IMR-90 (cell line): Measurements from ENCODE around the gene RGMA. TPM values are rescaled to one million over a fixed set of nuclear protein-coding genes. Genes with fewer than 3 reads are reported as not detected.

ENCODE experiments used
- ATAC-seq: fragments of 200-7000 bp; cut with Tn5 transposase; 2 replicates; pipeline ENCODE4 v1.9.1; 2020; ENCODE audit warnings: low read depth, mild to moderate bottlenecking, moderate library complexity
- BruUV-seq: library from RNA; stranded (reverse); fragments of 400-500 nt; replicated peaks from 2 replicates; lab custom pipeline; 2021; lab: Mats Ljungman, UMichigan
- CTCF ChIA-PET: fragments of 300-600 bp; formaldehyde crosslinking; extraction: SDS; loops from one replicate; lab custom pipeline; 2021; ENCODE audit warnings: antibody characterized with exemption; lab: Yijun Ruan, JAX
- POLR2A ChIA-PET: fragments of 300-600 bp; sonication (Branson Sonifier 250); formaldehyde crosslinking; loops from one replicate; lab custom pipeline; 2022; ENCODE audit warnings: antibody characterized with exemption; ENCODE audit not compliant: unreplicated experiment; lab: Charles Lee
- DNase-seq: peaks from one replicate; pipeline ENCODE4 v3.0.0; 2013
- H2AFZ ChIP-seq: replicated peaks from 2 replicates; pipeline ENCODE3; 2013; ENCODE audit warnings: low read length, mild to moderate bottlenecking; ENCODE audit not compliant: poor library complexity
- H2AK5ac ChIP-seq: 2 replicates; pipeline ENCODE4 v1.6.1; 2013; ENCODE audit warnings: low read depth, low read length, inconsistent platforms
- H2AK9ac ChIP-seq: replicated peaks from 2 replicates; pipeline ENCODE3; 2013; ENCODE audit warnings: mild to moderate bottlenecking, low read depth, low read length, moderate library complexity; ENCODE audit not compliant: poor library complexity
- H2BK120ac ChIP-seq: 2 replicates; pipeline ENCODE4 v1.6.1; 2013; ENCODE audit warnings: low read depth, low read length, inconsistent platforms
- H2BK15ac ChIP-seq: 3 replicates; pipeline ENCODE4 v1.6.1; 2013; ENCODE audit warnings: low read depth, low read length, inconsistent platforms
- H2BK20ac ChIP-seq: 2 replicates; pipeline ENCODE4 v1.6.1; 2013; ENCODE audit warnings: low read depth, mild to moderate bottlenecking, inconsistent platforms, low read length, moderate library complexity
- H2BK5ac ChIP-seq: 2 replicates; pipeline ENCODE4 v1.6.1; 2013; ENCODE audit warnings: mild to moderate bottlenecking, low read depth, low read length, inconsistent platforms; ENCODE audit not compliant: poor library complexity, severe bottlenecking
- H3K14ac ChIP-seq: replicated peaks from 2 replicates; pipeline ENCODE4 v1.6.1; 2013; ENCODE audit warnings: low read depth, low read length, inconsistent platforms
- H3K18ac ChIP-seq: 2 replicates; pipeline ENCODE4 v1.6.1; 2013; ENCODE audit warnings: low read depth, low read length, control low read depth
- H3K23ac ChIP-seq: 2 replicates; pipeline ENCODE4 v1.6.1; 2013; ENCODE audit warnings: low read depth, low read length, inconsistent platforms
- H3K27ac ChIP-seq: 2 replicates; pipeline ENCODE4 v1.5.1; 2013; ENCODE audit warnings: mild to moderate bottlenecking, control low read depth, low read length; ENCODE audit not compliant: insufficient read depth
- H3K27me3 ChIP-seq: 2 replicates; pipeline ENCODE4 v1.6.1; 2013; ENCODE audit warnings: low read length; ENCODE audit not compliant: control insufficient read depth, insufficient read depth
- H3K36me3 ChIP-seq: 2 replicates; pipeline ENCODE4 v1.6.1; 2013; ENCODE audit warnings: low read length, mixed read lengths; ENCODE audit not compliant: control insufficient read depth, insufficient read depth
- H3K4ac ChIP-seq: 2 replicates; pipeline ENCODE4 v1.6.1; 2013; ENCODE audit warnings: low read depth, low read length, inconsistent platforms
- H3K4me1 ChIP-seq: 2 replicates; pipeline ENCODE4 v1.6.1; 2013; ENCODE audit warnings: low read length, mixed read lengths; ENCODE audit not compliant: control insufficient read depth, insufficient read depth
- H3K4me2 ChIP-seq: 2 replicates; pipeline ENCODE4 v1.6.1; 2013; ENCODE audit warnings: low read depth, mild to moderate bottlenecking, control low read depth, low read length, moderate library complexity
- H3K4me3 ChIP-seq: 2 replicates; pipeline ENCODE4 v1.5.1; 2013; ENCODE audit warnings: low read depth, mild to moderate bottlenecking, control low read depth, low read length, moderate library complexity; ENCODE audit not compliant: insufficient read depth
- H3K56ac ChIP-seq: 2 replicates; pipeline ENCODE4 v1.6.1; 2013; ENCODE audit warnings: low read length, inconsistent platforms; ENCODE audit not compliant: insufficient read depth; ENCODE audit errors: extremely low read depth
- H3K79me1 ChIP-seq, 2 experiments: 2 replicates each; pipeline ENCODE4 v1.6.1; 2013; ENCODE audit warnings: low read length in 2 of 2, inconsistent platforms in 1 of 2, low read depth in 1 of 2
- H3K9ac ChIP-seq: 2 replicates; pipeline ENCODE4 v1.6.1; 2013; ENCODE audit warnings: low read depth, low read length, control low read depth
- H3K9me1 ChIP-seq: 2 replicates; pipeline ENCODE4 v1.6.1; 2013; ENCODE audit warnings: low read length, inconsistent platforms; ENCODE audit not compliant: insufficient read depth
- H3K9me3 ChIP-seq: 2 replicates; pipeline ENCODE4 v1.6.1; 2013; ENCODE audit warnings: low read length; ENCODE audit not compliant: control insufficient read depth, insufficient read depth
- H4K20me1 ChIP-seq: 2 replicates; pipeline ENCODE4 v1.6.1; 2013; ENCODE audit warnings: low read length, inconsistent platforms; ENCODE audit not compliant: insufficient read depth
- H4K5ac ChIP-seq: 2 replicates; pipeline ENCODE4 v1.6.1; 2013; ENCODE audit warnings: mild to moderate bottlenecking, low read depth, low read length, control low read depth
- H4K8ac ChIP-seq, 2 experiments: 2 replicates each; pipeline ENCODE4 v1.6.1; 2013; ENCODE audit warnings: low read depth in 2 of 2, low read length in 2 of 2, control low read depth in 1 of 2, inconsistent platforms in 1 of 2
- H4K91ac ChIP-seq: 2 replicates; pipeline ENCODE4 v1.6.1; 2013; ENCODE audit warnings: low read depth, low read length, inconsistent platforms; ENCODE audit not compliant: insufficient read depth
- BHLHE40 ChIP-seq: fragments of 150-350 bp; IDR thresholded peaks from 2 replicates; pipeline ENCODE4 v1.6.1; 2016; ENCODE audit warnings: mild to moderate bottlenecking, low read depth, low read length
- CTCF ChIP-seq: conservative IDR thresholded peaks from 2 replicates; pipeline ENCODE4 v1.5.1; 2012; ENCODE audit warnings: mild to moderate bottlenecking, low read depth, low read length, improper control_type of control experiment
- ELK1 ChIP-seq: fragments of 150-350 bp; IDR thresholded peaks from 2 replicates; pipeline ENCODE4 v1.6.1; 2016; ENCODE audit warnings: low read depth, mild to moderate bottlenecking, low read length, moderate library complexity, borderline replicate concordance
- NFE2L2 ChIP-seq: fragments of 150-350 bp; IDR thresholded peaks from 2 replicates; pipeline ENCODE4 v1.6.1; 2016; ENCODE audit warnings: low read depth, mild to moderate bottlenecking, low read length
- RCOR1 ChIP-seq: IDR thresholded peaks from 2 replicates; pipeline ENCODE4 v1.6.1; 2012; ENCODE audit warnings: mild to moderate bottlenecking, low read length, improper control_type of control experiment; ENCODE audit not compliant: insufficient replicate concordance
- RFX5 ChIP-seq: IDR thresholded peaks from 2 replicates; pipeline ENCODE4 v1.8.0; 2012; ENCODE audit warnings: low read depth, mild to moderate bottlenecking, low read length, moderate library complexity
- USF2 ChIP-seq: fragments of 150-350 bp; IDR thresholded peaks from 2 replicates; pipeline ENCODE4 v1.6.1; 2017; ENCODE audit warnings: mild to moderate bottlenecking, antibody characterized with exemption, low read length, low read depth
- WGBS, 2 experiments: methylation state at CpG; one replicate each; pipeline versions ENCODE4 v1.1.5 to v1.1.7; 2013; ENCODE audit warnings: missing lambda C conversion rate in 2 of 2; ENCODE audit not compliant: insufficient read length in 1 of 2; ENCODE audit errors: extremely low coverage in 2 of 2; 5-methylcytosine and 5-hydroxymethylcytosine counted together
- dilution Hi-C: fragments of 300-500 bp; cut with HindIII; formaldehyde crosslinking; loops from one replicate; pipeline ENCODE4 v1.14.3; 2018; ENCODE audit warnings: low sequenced_read_pairs; ENCODE audit not compliant: unreplicated experiment
- in situ Hi-C: fragments of 300-500 bp; cut with MboI; formaldehyde crosslinking; loops from 3 replicates; pipeline ENCODE4 v1.14.3; 2019; ENCODE audit warnings: low sequenced_read_pairs, inconsistent platforms, mixed read lengths
- intact Hi-C: fragments of 100-400 bp; cut with micrococcal nuclease; formaldehyde crosslinking; loops from 2 replicates; pipeline ENCODE4 v1.10.0; 2022
- polyA plus RNA-seq, 3 experiments: library from polyadenylated mRNA; depleted of rRNA; stranded (reverse); fragments of >200 nt; gene quantifications; 2 replicates each; pipeline ENCODE4 v1.2.3, GENCODE V29; 2012; ENCODE audit warnings: low replicate concordance in 1 of 3
- total RNA-seq: library from RNA; depleted of rRNA; stranded (reverse); fragments of >200 nt; gene quantifications from 2 replicates; pipeline ENCODE4 v1.2.3, GENCODE V29; 2012

The RGMA gene
- total and polyA plus RNA-seq, 2 of the 4 experiments (the other 2 are of a cell fraction) = 0.18 to 0.26 TPM

GRCh38 chr15:93124126-93124525, 35.1 kb upstream of the RGMA start:
- no peak overlapping the region for H2BK120ac ChIP-seq
- no peak overlapping the region for H2AK9ac ChIP-seq
- H3K9ac ChIP-seq = no peak overlapping the region
- no peaks in the 10 kb centered on the region for H3K4me1 ChIP-seq
- no peak overlapping the region for H3K4me2 ChIP-seq
- no TSS peak for BruUV-seq
- peaks cover 15% of the 10 kb centered on the region for H3K9me3 ChIP-seq
- no peak overlapping the region for H3K4me3 ChIP-seq
- H3K27me3 ChIP-seq = no peaks in the 10 kb centered on the region
- H2BK20ac ChIP-seq = no peak overlapping the region
- DNase-seq = no peak
- no peak overlapping the region for H4K91ac ChIP-seq
- H3K18ac ChIP-seq = no peak overlapping the region
- H2AK5ac ChIP-seq = no peak overlapping the region
- no peak overlapping the region for H3K27ac ChIP-seq
- no peak overlapping the region for H3K4ac ChIP-seq
- intact Hi-C loops = no loop called here
- TF ChIP-seq RFX5 (no peak), USF2 (no peak), BHLHE40 (no peak), NFE2L2 (no peak), CTCF (no peak), RCOR1 (no peak), ELK1 (no peak)
- WGBS, 2 experiments = 51% methylated on average over 3 of the region's 4 CpGs; no CpG with 5 or more reads in 1 of the 2 experiments
- no peak overlapping the region for H2BK5ac ChIP-seq
- in situ Hi-C loops = no loop called here
- ChIA-PET CTCF (no interaction called here), POLR2A (no interaction called here)
- H3K36me3 ChIP-seq = no peaks in the 10 kb centered on the region
- H4K5ac ChIP-seq = no peak overlapping the region
- H3K79me1 ChIP-seq = no peaks in the 10 kb centered on the region
- no peak overlapping the region for H3K56ac ChIP-seq
- no peak overlapping the region for H3K14ac ChIP-seq
- H4K20me1 ChIP-seq = no peaks in the 10 kb centered on the region
- H3K23ac ChIP-seq = no peak overlapping the region
- H2AFZ ChIP-seq = no peak overlapping the region
- no peak for ATAC-seq
- H2BK15ac ChIP-seq = no peak overlapping the region
- H3K9me1 ChIP-seq = no peaks in the 10 kb centered on the region
- no peak overlapping the region for H4K8ac ChIP-seq
- dilution Hi-C loops = no loop called here
